A673 (cell line): ENCODE results near the gene PADI1.

Experiments used
- CTCF ChIP-seq: fragments of 300-800, 200-600 bp; sonication (generic); conservative IDR thresholded peaks from 2 replicates; pipeline ENCODE4 v1.5.1; 2017; ENCODE audit warnings: low read depth, mild to moderate bottlenecking, antibody characterized with exemption, low read length, moderate library complexity, mixed read lengths
- EZH2 ChIP-seq: fragments of 200-600 bp; sonication (generic); IDR thresholded peaks from 2 replicates; pipeline ENCODE4 v1.6.1; 2017; ENCODE audit warnings: borderline replicate concordance, low read depth, mild to moderate bottlenecking, mixed read lengths, antibody characterized with exemption, low read length; ENCODE audit not compliant: poor library complexity, severe bottlenecking

- TF ChIP-seq CTCF: no peak
- TF ChIP-seq EZH2: no peak
These were observed at the start of gene PADI1 for GRCh38 chr1:17204546-17205440.
